ENCODE data around the gene ZNF418. TPM values are rescaled to one million over a fixed set of nuclear protein-coding genes. Genes with fewer than 3 reads are reported as not detected.

The ZNF418 gene
- total RNA-seq, 1 donor from 2014 or later = 0.21 TPM

- DNase-seq (ENCODE audit: low spot score in 2 of 2) = no peak
- H3K36me3 ChIP-seq = peaks cover 9 to 20% of the 10 kb centered on the region in 2 donors
- H3K27me3 ChIP-seq = no peaks in the 10 kb centered on the region
- TF ChIP-seq, protein P1, sequence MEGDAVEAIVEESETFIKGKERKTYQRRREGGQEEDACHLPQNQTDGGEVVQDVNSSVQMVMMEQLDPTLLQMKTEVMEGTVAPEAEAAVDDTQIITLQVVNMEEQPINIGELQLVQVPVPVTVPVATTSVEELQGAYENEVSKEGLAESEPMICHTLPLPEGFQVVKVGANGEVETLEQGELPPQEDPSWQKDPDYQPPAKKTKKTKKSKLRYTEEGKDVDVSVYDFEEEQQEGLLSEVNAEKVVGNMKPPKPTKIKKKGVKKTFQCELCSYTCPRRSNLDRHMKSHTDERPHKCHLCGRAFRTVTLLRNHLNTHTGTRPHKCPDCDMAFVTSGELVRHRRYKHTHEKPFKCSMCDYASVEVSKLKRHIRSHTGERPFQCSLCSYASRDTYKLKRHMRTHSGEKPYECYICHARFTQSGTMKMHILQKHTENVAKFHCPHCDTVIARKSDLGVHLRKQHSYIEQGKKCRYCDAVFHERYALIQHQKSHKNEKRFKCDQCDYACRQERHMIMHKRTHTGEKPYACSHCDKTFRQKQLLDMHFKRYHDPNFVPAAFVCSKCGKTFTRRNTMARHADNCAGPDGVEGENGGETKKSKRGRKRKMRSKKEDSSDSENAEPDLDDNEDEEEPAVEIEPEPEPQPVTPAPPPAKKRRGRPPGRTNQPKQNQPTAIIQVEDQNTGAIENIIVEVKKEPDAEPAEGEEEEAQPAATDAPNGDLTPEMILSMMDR (IDR thresholded peaks at IDR 0.05) = no peak
- no peaks in the 10 kb centered on the region for H3K4me1 ChIP-seq
- intact Hi-C loops (cut with DNase I) = no loop called here
- H3K9me3 ChIP-seq = peaks cover 74 to 97% of the 10 kb centered on the region in 2 donors
- H3K4me3 ChIP-seq = no peak overlapping the region
- H3K27ac ChIP-seq = no peak overlapping the region
Measured at GRCh38 chr19:57872450-57872849, 62.8 kb downstream of the ZNF418 start.

Other genes starting within 250 kb of the ZNF418 start
- 0.11 TPM for gene ZNF154, start 226.2 kb downstream of the ZNF418 start, total RNA-seq
- 2.4 TPM for gene ZNF671, start 207.8 kb downstream of the ZNF418 start, total RNA-seq
- gene ZNF776, start 188.6 kb downstream of the ZNF418 start, total RNA-seq = 1.9 TPM
- 1.4 TPM for gene ZNF586, start 165.7 kb downstream of the ZNF418 start, total RNA-seq
- 6.9 TPM for gene ZNF552, start 120.5 kb downstream of the ZNF418 start, total RNA-seq
- gene ZNF587B, start 105.1 kb downstream of the ZNF418 start, total RNA-seq = 7.8 TPM
- 12.9 TPM for gene ZNF587, start 85.5 kb downstream of the ZNF418 start, total RNA-seq
- 1.8 TPM for gene ZNF814, start 46.4 kb downstream of the ZNF418 start, total RNA-seq
- gene ZNF417, start 18.8 kb downstream of the ZNF418 start, total RNA-seq = 2.3 TPM
- gene ZNF256, start 12.3 kb upstream of the ZNF418 start, total RNA-seq = 3.8 TPM
- gene C19orf18, start 39.1 kb upstream of the ZNF418 start, total RNA-seq = not detected
- 1.5 TPM for gene ZNF606, start 67.4 kb upstream of the ZNF418 start, total RNA-seq
- not detected for gene ZSCAN1, start 98.6 kb upstream of the ZNF418 start, total RNA-seq
- gene ZNF135, start 123.9 kb upstream of the ZNF418 start, total RNA-seq = 3.7 TPM
- gene ZSCAN18, start 162.8 kb upstream of the ZNF418 start, total RNA-seq = 181 TPM
- gene ZNF329, start 215.4 kb upstream of the ZNF418 start, total RNA-seq = 3.8 TPM
- 14.7 TPM for gene ZNF274, start 247.7 kb upstream of the ZNF418 start, total RNA-seq

Data from ascending aorta (tissue), 2 donors.